ENCODE data around the gene MORC2.

- TF ChIP-seq CTCF (IDR thresholded peaks at IDR 0.05; ENCODE audit: low read depth, low read length, missing input control) (no peak), MAX (IDR thresholded peaks at IDR 0.05) (no peak), GABPA (IDR thresholded peaks at IDR 0.05 in 1 of 2, conservative IDR thresholded peaks at IDR 0.05 in 1 of 2) (no peak), EGR1 (IDR thresholded peaks at IDR 0.05; ENCODE audit: low read depth in 2 of 2) (no peak), RAD21 (IDR thresholded peaks at IDR 0.05) (no peak), SP1 (IDR thresholded peaks at IDR 0.05) (no peak), TAF1 (conservative IDR thresholded peaks at IDR 0.05) (no peak), YY1 (IDR thresholded peaks at IDR 0.05) (no peak), REST (IDR thresholded peaks at IDR 0.05) (no peak), RXRA (IDR thresholded peaks at IDR 0.05) (no peak), FOXA1 (IDR thresholded peaks at IDR 0.05) (no peak), HNF4G (IDR thresholded peaks at IDR 0.05) (no peak)
Observed at GRCh38 chr22:30943368-30943767, 25.2 kb downstream of the MORC2 start.
